MCF 10A (cell line): ENCODE data around the gene SLC38A1. TPM values are rescaled to one million over a fixed set of nuclear protein-coding genes. Genes with fewer than 3 reads are reported as not detected.
"Not testable (repeated sequence)": the region's sequence is repeated elsewhere in the genome, so short reads cannot be mapped to it uniquely, and the experiment has no call there.

Experiments
- BruUV-seq: library from RNA; stranded (reverse); fragments of 400-500 nt; replicated peaks from 2 replicates; lab custom pipeline; 2021; lab: Mats Ljungman, UMichigan
- CTCF ChIA-PET: fragments of 300-600 bp; sonication (Branson Sonifier 250); formaldehyde crosslinking; extraction: SDS; loops from one replicate; lab custom pipeline; 2021; ENCODE audit warnings: antibody characterized with exemption, inconsistent platforms; lab: Yijun Ruan, JAX
- POLR2A ChIA-PET: fragments of 300-600, 350-650 bp; sonication (Branson Sonifier 250); formaldehyde crosslinking; extraction: SDS; loops from one replicate; lab custom pipeline; 2020; ENCODE audit warnings: antibody characterized with exemption, inconsistent platforms; lab: Yijun Ruan, JAX
- DNase-seq: peaks from one replicate; pipeline ENCODE4 v3.0.0-alpha.2; 2018; ENCODE audit not compliant: unreplicated experiment
- H3K27ac Mint-ChIP-seq: one replicate; pipeline ENCODE4 v1.8.0; 2022; ENCODE audit warnings: mild to moderate bottlenecking, low read depth, mixed read lengths; ENCODE audit not compliant: unreplicated experiment
- H3K27me3 Mint-ChIP-seq: one replicate; pipeline ENCODE4 v1.8.0; 2022; ENCODE audit warnings: mixed read lengths; ENCODE audit not compliant: insufficient read depth, unreplicated experiment
- H3K36me3 Mint-ChIP-seq: one replicate; pipeline ENCODE4 v1.8.0; 2022; ENCODE audit warnings: mild to moderate bottlenecking, moderate library complexity, mixed read lengths; ENCODE audit not compliant: insufficient read depth, unreplicated experiment
- H3K4me1 Mint-ChIP-seq: one replicate; pipeline ENCODE4 v1.8.0; 2022; ENCODE audit warnings: mixed read lengths; ENCODE audit not compliant: insufficient read depth, unreplicated experiment
- H3K4me3 Mint-ChIP-seq: one replicate; pipeline ENCODE4 v1.8.0; 2022; ENCODE audit warnings: mild to moderate bottlenecking, moderate library complexity, mixed read lengths; ENCODE audit not compliant: unreplicated experiment
- H3K9me3 Mint-ChIP-seq: one replicate; pipeline ENCODE4 v1.8.0; 2022; ENCODE audit warnings: mixed read lengths; ENCODE audit not compliant: unreplicated experiment
- CTCF ChIP-seq: fragments of 200-600 bp; IDR thresholded peaks from one replicate; pipeline ENCODE4 v1.8.0; 2022; ENCODE audit warnings: antibody characterized with exemption, mild to moderate bottlenecking; ENCODE audit not compliant: unreplicated experiment
- intact Hi-C: fragments of 100-400 bp; cut with micrococcal nuclease; formaldehyde crosslinking; loops from 2 replicates; pipeline ENCODE4 v1.14.1; 2022
- total RNA-seq: library from RNA; stranded (reverse); gene quantifications from 2 replicates; pipeline ENCODE4 v1.2.3, GENCODE V29; 2022

The SLC38A1 gene
- total RNA-seq, 1 experiment from 2014 or later: 327 TPM

GRCh38 chr12:46197883-46198282, 71.0 kb downstream of the SLC38A1 start:
- DNase-seq: no peak
- peaks cover 2% of the 10 kb centered on the region for H3K4me1 Mint-ChIP-seq
- CTCF ChIA-PET: no interaction called here
- no peak for TF ChIP-seq CTCF
- intact Hi-C loops: no loop called here
- BruUV-seq: no TSS peak
- no peak overlapping the region for H3K4me3 Mint-ChIP-seq
- H3K27ac Mint-ChIP-seq: no peak overlapping the region
- H3K36me3 Mint-ChIP-seq: peaks cover 97% of the 10 kb centered on the region
- H3K27me3 Mint-ChIP-seq: no peaks in the 10 kb centered on the region
- H3K9me3 Mint-ChIP-seq: peaks cover 3% of the 10 kb centered on the region
- POLR2A ChIA-PET: interaction anchor here (2.3 kb wide), 1 partner anchor 11 kb away, joined by 6 read pairs; no protein-coding TSS in a partner anchor

GRCh38 chr12:46190533-46190932, 78.3 kb downstream of the SLC38A1 start:
- CTCF ChIA-PET, intact Hi-C loops, BruUV-seq, H3K27me3 Mint-ChIP-seq, H3K4me3 Mint-ChIP-seq, DNase-seq, H3K27ac Mint-ChIP-seq, H3K9me3 Mint-ChIP-seq: not testable (repeated sequence)
- peaks cover 73% of the 10 kb centered on the region for H3K36me3 Mint-ChIP-seq
- H3K4me1 Mint-ChIP-seq: peaks cover 21% of the 10 kb centered on the region
- POLR2A ChIA-PET: interaction anchor here (2.4 kb wide), 1 partner anchor 30 kb away, joined by 7 read pairs; no protein-coding TSS in a partner anchor

- TF ChIP-seq CTCF: no peak
- H3K4me3 Mint-ChIP-seq: no peak overlapping the region
- no peaks in the 10 kb centered on the region for H3K27me3 Mint-ChIP-seq
- intact Hi-C loops: no loop called here
- peaks cover 56% of the 10 kb centered on the region for H3K36me3 Mint-ChIP-seq
- BruUV-seq: TSS peak; percentile 3
- ChIA-PET CTCF (interaction anchor here (0.6 to 1.1 kb wide), 3 partner anchors 8 to 790 kb away, joined by 3 to 4 read pairs (median 3); no protein-coding TSS in a partner anchor), POLR2A (interaction anchor here (0.8 to 2.4 kb wide), 8 partner anchors 9 to 81 kb away, joined by 3 to 10 read pairs (median 4); partner anchors contain the start of gene SLC38A1)
- H3K4me1 Mint-ChIP-seq: peaks cover 21% of the 10 kb centered on the region
- DNase-seq: no peak
- no peak overlapping the region for H3K27ac Mint-ChIP-seq
- H3K9me3 Mint-ChIP-seq: peaks cover 8% of the 10 kb centered on the region
These were observed 80.7 kb downstream of the SLC38A1 start for GRCh38 chr12:46188170-46188569.

- H3K36me3 Mint-ChIP-seq: peaks cover 44% of the 10 kb centered on the region
- no peaks in the 10 kb centered on the region for H3K9me3 Mint-ChIP-seq
- H3K27ac Mint-ChIP-seq: peak overlapping the region; percentile 30
- no peaks in the 10 kb centered on the region for H3K27me3 Mint-ChIP-seq
- ChIA-PET POLR2A (interaction anchor here (0.6 to 2.1 kb wide), 9 partner anchors 10 to 77 kb away, joined by 3 to 10 read pairs (median 3); no protein-coding TSS in a partner anchor), CTCF (interaction anchor here (0.5 to 1.7 kb wide), 4 partner anchors 9 to 375 kb away, joined by 3 to 4 read pairs (median 4); no protein-coding TSS in a partner anchor)
- intact Hi-C loops: no loop called here
- peaks cover 16% of the 10 kb centered on the region for H3K4me1 Mint-ChIP-seq
- no peak for TF ChIP-seq CTCF
- no peak overlapping the region for H3K4me3 Mint-ChIP-seq
- peak; percentile 79 for DNase-seq
- no TSS peak for BruUV-seq
These were observed 81.8 kb downstream of the SLC38A1 start for GRCh38 chr12:46187023-46187422.
